Measurements from ENCODE around the gene KDM3B. TPM values are rescaled to one million over a fixed set of nuclear protein-coding genes. Genes with fewer than 3 reads are reported as not detected.

KDM3B gene
- total RNA-seq, 1 experiment from 2014 or later: 89.2 TPM

DNA sequence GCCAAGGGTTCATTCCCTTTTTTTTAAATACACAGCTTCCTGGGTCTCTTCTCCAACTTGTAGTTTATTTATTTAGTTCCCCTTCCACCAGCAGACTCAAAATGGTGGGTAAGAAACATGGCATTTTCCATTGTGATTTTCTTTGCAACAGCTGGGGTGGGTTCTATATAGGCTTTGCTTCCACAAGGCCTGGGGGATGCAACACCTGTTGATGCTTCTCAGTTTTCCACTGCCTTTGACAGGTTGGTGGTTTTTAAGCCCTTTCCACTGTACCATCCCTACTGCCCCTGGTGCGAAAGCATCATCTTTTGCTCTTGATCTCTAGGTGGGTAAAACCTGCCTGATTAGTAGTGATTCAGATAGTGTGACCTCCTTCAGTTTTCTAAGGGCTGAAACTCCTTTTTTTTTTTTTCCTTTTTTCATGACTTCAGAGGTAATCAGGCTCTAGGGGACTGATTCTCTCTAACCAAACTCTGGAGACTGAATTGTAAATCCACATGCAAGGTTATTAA is 8.5 kb downstream of the KDM3B start:
- H3K4ac ChIP-seq (ENCODE audit: low read depth, low read length): no peak overlapping the region
- no peaks in the 10 kb centered on the region for H4K20me1 ChIP-seq (ENCODE audit: control insufficient read depth, insufficient read depth, insufficient read length)
- no peaks in the 10 kb centered on the region for H3K4me1 ChIP-seq (ENCODE audit: insufficient read depth, low read length)
- H3K18ac ChIP-seq (ENCODE audit: insufficient read length, low read depth, low read length): no peak overlapping the region
- no peak overlapping the region for H2BK120ac ChIP-seq (ENCODE audit: low read depth, low read length, poor library complexity, severe bottlenecking)
- TF ChIP-seq CTCF (conservative IDR thresholded peaks at IDR 0.05): no peak
- no peaks in the 10 kb centered on the region for H3K27me3 ChIP-seq (ENCODE audit: insufficient read depth, low read length)
- Mint-ChIP-seq H3K27ac (peak overlapping the region in 2 of 3 experiments; percentile 56 to 80; a peak in 2 of 7 replicates), H3K4me1 (peaks cover 6 to 10% of the 10 kb centered on the region in 2 experiments; a peak in 2 of 4 replicates), H3K4me3 (no peak overlapping the region), H3K9me3 (no peaks in the 10 kb centered on the region), H3K27me3 (ENCODE audit: low read depth) (no peaks in the 10 kb centered on the region), H3K36me3 (ENCODE audit: insufficient read depth in 1 of 3, low read depth in 3 of 3) (peaks cover 0 to 2% (median 0%) of the 10 kb centered on the region in 3 experiments; a peak in 2 of 7 replicates)
- H4K91ac ChIP-seq (ENCODE audit: insufficient read length, low read depth, low read length): no peak overlapping the region
- H3K27ac ChIP-seq (ENCODE audit: insufficient read length, low read depth, low read length): no peak overlapping the region
- H3K79me2 ChIP-seq (ENCODE audit: insufficient read depth, low read length): peaks cover 18% of the 10 kb centered on the region; the same call in 1 of the 2 replicates
- H3K23me2 ChIP-seq (ENCODE audit: insufficient read length, low read depth, low read length, poor library complexity, severe bottlenecking): no peaks in the 10 kb centered on the region
- no peak for DNase-seq
- no peaks in the 10 kb centered on the region for H3K9me3 ChIP-seq (ENCODE audit: control insufficient read depth, low read depth, low read length)
- WGBS (ENCODE audit: extremely low coverage, insufficient read length, low lambda C conversion rate): no CpG with 5 or more reads among the region's 1 CpG
- no peak overlapping the region for H2BK15ac ChIP-seq (ENCODE audit: low read depth, low read length)
- no peak overlapping the region for H2AK5ac ChIP-seq (ENCODE audit: insufficient read length, low read length)
- peaks cover 8% of the 10 kb centered on the region for H3K79me1 ChIP-seq (ENCODE audit: insufficient read depth, low read depth, low read length, poor library complexity, severe bottlenecking)
- no peak overlapping the region for H2BK5ac ChIP-seq (ENCODE audit: insufficient read length, low read length)
- no peak overlapping the region for H2BK20ac ChIP-seq (ENCODE audit: low read depth, low read length, poor library complexity, severe bottlenecking)
- no peak overlapping the region for H4K5ac ChIP-seq (ENCODE audit: insufficient read length, low read depth, low read length)
- H4K8ac ChIP-seq (replicated peaks; ENCODE audit: insufficient read length, low read depth, low read length): no peak overlapping the region
- no peak overlapping the region for H3K23ac ChIP-seq (ENCODE audit: insufficient read length, low read depth, low read length)
- no peak overlapping the region for H2AFZ ChIP-seq (ENCODE audit: low read length)
- no peak overlapping the region for H3T11ph ChIP-seq (ENCODE audit: low read length)
- H3K9ac ChIP-seq (ENCODE audit: extremely low read depth, insufficient read length, low read length): no peak overlapping the region
- no peak overlapping the region for H2BK12ac ChIP-seq (ENCODE audit: insufficient read length, low read depth, low read length)
- no peak overlapping the region for H3K56ac ChIP-seq (ENCODE audit: insufficient read length, low read depth, low read length)
- H3K4me2 ChIP-seq (ENCODE audit: insufficient read depth, insufficient read length, low read length): no peak overlapping the region
- no peak overlapping the region for H3K14ac ChIP-seq (ENCODE audit: insufficient read depth, low read length)
